Measurements from ENCODE around the gene LPCAT4.

LPCAT4 gene

DNA sequence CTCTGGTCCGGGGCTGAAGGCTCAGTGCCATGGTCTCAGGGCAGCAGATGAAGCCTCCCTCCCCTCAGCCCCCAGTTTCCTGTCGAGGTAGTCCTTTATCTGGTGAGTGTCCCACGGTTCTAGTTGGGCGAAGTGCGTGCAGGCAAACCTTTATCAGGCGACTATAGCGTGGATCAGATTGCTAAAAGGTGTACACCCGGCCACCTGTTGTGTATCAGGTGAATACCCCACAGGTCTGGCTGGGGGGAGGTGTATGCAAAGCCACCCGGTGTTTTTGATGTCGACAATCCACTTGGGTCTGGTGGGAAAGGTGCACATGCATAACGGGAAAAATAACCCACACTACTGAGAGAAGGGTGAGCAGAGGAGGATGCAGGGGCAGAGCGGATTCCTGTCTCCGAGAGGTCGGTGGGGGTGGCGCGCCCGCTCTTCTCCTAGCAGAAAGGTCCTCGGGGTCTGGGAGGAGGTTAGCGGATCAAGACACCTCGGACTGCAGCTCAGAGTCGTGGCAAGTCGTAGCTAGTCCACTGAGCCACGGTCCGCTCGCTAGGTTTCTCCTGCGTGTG is 29.9 kb downstream of the LPCAT4 start:
- DNase-seq (ENCODE audit: low read depth) = no peak

DNA sequence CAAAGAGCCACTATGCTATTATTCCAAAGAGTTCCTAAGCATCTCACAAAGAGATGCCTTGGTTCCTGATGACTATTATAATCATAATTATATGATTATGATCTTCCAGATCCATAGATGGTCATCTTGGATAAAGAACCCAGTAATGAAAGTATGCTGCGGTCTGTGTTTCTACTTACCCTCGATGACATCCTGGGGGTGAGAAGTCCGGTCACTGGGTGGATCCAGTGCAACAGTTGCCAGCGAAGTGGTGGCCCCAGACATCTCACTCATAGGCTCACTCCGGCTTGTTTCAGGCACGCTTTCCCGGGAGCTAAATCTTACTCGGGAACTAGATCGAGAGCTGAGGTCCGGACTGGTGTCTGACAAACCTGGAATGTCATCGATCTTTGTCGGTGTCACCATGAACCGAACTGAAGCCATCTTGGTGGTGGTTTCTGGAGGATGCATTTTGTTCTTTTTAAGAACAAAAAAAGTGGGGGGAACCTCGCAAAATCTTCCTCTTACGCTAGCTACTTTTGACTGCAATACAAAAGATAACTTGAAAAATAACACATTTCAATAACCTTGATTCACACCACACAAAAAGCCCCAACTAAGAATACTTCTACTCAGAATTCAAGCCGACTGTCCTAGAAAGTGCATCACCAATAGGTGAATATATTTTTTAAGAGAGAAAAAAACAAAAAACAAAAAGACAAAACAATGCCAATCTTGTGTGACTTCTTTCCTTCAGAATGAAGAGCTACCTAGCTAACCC is 30.6 kb downstream of the LPCAT4 start:
- no peak for DNase-seq (ENCODE audit: low read depth)

DNA sequence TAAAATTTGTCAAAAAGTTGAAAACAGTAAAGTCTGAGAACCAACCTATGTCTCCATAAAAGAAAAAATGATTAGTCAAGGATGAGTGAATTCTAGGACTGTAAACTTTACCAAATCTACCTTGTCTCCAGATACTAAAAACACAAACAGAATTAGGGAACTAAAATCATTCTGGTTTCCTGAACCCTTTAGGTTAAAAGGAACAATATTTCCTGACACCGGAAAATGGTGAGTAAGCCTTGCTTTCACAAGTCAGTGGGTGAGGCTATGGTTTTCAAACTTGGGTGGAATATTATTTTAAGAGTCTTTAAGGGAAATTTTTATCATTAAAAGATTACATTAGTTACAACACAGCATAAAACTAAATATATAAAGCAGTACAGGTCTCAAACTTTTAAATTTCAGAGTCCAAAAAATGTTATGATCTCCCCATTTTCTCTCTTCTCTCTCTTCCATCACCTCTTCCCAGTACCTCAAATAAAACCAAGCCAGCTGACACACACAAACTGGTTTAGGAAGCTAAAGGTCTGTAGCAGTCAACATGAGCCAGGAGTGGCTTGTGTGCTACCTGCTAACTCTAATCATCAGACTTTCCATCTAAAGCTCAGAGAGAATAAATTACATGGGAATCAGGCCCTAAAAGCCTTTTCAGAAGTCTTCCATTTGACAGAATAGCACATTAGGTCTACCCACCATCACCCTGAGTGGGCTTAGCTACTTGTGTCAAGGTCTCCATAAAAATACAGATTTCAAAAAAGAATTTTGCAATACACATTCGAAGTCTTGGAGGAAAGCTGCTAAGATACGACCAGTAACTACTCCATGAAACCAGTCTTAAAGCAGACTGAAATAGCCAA is 31.6 kb downstream of the LPCAT4 start:
- no peak for DNase-seq (ENCODE audit: low read depth)

DNA sequence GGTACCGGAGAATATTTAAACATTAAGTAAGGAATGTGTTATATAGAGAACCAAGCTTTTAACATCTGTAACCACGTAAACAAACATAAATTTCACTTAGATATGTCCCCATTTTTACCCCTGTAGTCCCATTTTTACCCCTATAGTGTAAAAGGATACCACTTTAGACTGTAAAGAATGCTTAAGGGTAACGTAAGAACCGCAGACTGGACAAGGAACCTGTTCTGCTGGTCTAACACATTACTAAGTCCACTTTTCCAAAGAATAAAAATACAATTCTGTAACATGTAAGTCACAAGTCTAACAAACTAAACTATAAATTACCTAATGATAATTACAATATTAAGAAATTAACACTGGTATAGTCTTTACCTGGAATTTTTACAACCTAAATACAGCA is 32.3 kb downstream of the LPCAT4 start:
- DNase-seq (ENCODE audit: low read depth) = no peak

DNA sequence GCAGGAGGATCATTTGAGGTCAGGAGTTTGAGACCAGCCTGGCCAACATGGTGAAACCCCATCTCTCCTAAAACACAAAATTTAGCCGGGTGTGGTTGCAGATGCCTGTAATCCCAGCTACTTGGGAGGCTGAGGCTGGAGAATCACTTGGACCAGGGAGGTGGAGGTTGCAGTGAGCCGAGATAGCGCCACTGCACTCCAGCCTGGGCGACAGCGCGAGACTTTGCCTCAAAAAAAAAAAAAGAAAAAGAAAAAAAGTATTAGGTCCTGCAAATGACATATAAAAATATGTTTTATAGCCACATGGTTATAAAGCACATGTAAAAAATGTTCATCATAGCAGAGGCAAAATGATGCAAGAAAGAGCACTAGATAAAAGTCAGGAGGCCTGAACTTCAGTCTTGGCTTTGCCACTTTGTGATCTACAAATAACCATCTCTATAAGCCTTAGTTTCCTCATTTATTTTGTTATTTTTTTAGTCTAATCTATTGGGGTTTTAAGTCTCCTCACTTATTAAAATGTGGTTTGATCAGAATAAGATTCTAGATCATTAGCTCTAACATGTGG is 34.4 kb downstream of the LPCAT4 start:
- no peak for DNase-seq (ENCODE audit: low read depth)

DNA sequence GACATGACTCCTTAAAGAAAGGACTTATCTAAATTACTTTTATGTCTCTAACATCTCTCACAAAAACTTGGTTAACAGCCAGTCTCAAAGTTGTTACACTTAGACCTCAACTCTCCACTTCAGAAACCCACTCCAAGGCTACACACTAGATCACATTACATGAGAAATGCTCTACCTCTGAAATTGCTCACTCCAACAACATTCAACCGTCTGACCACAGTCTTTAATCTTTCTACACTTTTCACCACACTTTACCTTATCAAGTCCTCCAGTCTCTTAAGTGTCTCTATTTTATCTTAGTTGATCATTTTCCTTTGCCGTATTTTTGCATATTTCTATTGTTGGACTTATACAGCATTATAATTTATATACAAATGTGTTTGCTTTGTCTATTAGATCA is 35.2 kb downstream of the LPCAT4 start:
- no peak for DNase-seq (ENCODE audit: low read depth)

DNA sequence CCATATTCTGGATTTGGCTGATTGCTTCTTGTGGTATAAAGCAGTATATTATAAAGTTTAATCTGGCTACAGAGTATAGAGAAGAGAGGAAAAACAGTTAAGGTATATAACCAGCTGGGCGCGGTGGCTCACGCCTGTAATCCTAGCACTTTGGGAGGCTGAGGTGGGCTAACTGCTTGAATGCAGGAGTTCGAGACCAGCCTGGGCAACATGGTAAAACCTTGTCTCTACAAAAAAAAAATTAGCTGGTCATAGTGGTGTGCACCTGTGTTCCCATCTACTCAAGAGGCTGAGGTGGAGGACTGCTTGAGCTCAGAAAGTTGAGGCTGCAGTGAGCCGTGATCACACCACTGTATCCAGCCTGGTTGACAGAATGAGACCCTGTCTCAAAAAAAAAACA is 36.7 kb downstream of the LPCAT4 start:
- DNase-seq (ENCODE audit: low read depth) = no peak

DNA sequence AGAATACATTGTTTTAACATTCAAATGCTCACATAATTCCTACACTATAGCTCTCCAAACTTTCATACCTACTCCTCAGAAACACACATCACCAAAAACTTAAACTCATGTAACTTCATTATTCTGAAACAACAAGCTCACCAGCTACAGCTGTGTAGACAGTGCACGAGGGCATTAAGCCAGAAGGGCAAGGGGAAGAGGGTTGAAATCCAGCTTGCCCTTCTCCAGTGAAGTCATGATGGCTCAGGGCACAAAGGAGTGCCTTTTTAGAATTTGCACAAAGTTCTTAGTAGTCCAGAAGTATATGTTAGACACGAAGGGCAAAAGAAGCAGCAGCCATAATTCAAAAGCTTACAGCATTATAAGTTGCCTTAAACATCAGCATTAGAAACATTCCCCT is 38.0 kb downstream of the LPCAT4 start:
- DNase-seq (ENCODE audit: low read depth) = no peak

DNA sequence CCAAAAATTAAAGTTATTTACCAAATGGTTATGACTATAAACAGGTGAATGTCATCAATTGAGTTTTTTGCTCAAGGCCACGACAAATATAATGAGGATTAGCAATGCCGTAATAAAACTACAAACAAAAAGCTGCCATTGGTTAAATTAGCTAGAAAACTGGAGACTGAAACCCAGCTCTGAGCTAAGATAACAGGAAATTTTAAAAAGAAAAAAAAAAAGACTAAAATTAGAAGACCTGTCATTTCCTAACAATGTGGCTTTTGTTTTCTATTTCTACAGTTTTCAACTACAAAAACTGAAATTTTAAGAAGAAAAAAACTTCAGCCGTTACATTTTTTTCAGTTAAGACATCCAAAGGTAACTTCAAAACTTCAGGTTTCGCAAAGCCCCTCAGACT is 39.1 kb downstream of the LPCAT4 start:
- no peak for DNase-seq (ENCODE audit: low read depth)

DNA sequence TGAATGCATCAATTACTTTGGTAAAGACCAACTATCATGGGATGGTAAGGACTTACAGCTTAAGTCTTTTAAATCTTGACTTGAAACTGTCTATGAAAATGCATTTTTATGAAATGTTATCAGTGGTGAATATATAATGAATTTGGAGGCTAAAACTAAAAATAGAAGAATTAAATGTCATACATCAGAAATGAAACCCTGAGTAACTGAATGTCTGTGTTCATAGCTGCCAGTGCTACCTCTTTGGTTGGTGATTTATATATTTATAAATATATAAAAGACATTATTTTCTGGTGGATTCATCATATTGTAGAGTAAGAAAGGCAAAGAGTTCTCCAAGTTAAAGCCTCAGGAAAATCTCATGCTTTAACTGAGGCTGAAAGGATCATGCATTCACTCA is 41.6 kb downstream of the LPCAT4 start:
- DNase-seq (ENCODE audit: low read depth) = no peak

DNA sequence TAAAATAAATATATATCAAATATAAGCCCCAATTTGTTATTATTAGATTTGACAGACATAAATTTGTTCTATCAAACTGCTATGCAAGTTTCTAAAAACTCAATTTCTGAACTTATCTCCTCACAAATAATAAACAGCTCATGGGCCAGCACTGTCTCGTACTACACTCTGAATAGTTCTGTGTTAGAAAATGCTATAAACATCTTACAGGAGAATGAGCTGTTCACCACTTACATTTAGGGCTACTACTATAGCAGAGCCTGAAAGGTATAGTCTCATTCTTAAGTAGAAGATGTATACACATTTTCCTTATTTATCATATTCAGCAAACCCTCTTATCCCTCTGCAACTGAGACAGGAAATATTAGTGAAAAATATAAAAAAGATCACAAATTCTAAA is 42.1 kb downstream of the LPCAT4 start:
- no peak for DNase-seq (ENCODE audit: low read depth)

DNA sequence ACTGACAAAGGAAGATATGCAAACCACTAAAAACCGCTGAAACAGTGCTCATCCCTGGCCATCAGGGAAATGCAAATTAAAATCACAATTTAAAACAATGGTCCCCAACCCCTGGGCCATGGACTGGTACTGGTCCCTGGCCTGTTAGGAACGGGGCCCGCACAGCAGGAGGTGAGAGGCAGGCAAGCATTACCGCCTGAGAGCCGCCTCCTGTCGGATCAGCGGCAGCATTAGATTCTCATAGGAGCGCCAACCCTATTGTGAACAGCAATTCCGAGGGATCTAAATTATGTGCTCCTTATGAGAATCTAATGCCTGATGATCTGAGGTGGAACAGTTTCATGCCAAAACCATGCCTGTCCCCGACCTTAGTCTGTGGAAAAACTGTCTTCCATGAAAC is 43.8 kb downstream of the LPCAT4 start:
- DNase-seq (ENCODE audit: low read depth) = no peak

DNA sequence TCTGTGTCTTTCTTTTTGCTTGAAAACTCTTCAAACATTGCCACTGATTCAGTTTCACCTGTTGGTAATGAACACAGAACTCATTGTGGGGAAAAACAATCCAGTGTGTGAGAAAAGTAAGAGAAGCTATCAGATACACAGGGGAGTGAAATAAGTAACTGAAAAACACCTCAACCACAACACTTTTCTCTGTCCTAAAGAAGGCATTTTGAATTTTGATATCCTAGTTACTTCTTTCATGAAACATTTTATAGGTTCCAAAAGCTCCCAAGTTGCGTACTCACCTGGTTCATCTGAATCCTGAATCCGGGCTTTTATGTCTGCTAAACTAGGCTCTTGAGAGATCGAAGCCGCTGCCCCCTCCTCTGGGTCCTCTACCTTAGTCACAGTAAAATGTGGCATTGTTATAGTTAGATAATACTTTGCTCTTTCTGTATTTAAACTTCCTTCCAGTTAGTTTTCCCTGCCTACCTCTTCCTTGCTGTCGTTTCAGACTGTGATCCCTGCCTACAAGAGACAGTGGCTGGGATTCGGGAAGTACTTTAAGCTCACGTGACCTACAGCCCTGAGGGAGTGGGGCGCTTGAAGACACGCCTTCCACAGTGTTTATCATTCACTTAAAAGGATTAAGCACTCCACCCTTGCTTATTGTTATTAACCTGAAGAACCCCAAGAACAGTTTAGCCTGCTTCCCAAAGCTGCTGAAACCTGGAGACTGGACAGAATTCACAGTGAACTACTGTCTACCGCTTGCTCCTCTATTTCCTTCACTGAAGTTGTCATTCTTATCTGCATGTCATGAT is 48.5 kb downstream of the LPCAT4 start:
- no peak for DNase-seq (ENCODE audit: low read depth)

DNA sequence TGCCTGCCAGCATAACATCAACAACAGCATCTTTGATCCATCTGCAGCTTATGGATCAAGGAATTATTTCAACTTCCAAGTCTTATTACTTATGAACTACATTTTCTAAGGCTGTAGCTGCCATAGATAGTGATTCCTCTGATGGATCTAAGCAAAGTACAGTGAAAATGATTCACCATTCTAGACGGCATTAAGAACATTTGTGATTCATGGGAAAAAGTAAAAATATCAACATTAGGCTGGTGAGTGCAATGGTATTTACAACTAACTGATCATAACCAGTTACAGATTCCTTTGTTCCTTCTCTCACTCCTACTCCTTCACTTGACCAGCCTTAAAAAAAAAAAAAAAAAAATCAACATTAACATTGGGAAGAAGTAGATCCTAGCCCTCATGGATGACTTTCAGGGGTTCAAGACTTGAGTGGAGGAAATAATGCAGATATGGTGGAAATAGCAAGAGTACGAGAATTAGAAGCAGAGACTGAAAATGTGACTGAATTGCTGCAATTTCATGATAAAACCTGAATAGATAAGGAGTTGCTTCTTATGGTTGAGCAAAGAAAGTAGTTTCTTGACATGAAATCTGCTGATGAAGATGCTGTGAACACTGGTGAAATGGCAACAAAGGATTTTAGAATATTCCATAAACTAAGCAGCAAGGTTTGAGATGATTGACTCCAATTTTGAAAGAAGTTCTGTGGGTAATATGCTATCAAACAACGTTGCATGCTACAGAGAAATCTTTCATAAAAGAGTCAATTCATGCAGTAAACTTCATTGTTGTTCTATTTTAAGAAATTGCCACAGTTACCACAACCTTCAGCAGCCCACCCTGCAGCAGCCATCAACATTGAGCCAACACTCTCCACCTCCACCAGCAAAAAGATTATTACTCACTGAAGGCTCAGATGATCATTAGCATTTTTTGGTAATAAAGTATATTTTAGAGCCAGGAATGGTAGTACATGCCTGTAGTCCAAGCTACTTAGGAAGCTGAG is 52.2 kb downstream of the LPCAT4 start:
- DNase-seq (ENCODE audit: low read depth) = no peak

DNA sequence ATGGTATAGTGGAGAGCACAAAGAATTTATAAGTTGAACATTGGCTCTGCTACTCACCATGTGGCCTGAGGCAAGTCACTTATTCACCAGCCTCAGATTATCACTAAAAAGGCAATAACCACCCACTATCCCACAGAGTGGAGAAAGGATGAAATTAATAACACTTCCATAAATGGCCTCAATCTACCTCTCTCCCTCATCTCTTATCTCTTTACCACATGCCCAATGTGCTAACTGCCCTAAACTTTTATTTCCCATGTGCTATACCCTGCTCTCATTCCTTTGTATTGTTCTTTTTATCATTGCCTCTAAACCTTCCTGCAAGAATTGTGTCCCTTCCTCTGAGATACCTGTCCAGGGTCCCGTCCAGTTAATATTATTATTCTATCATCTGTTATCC is 55.4 kb downstream of the LPCAT4 start:
- DNase-seq (ENCODE audit: low read depth) = no peak
